Ishikawa (cell line): ENCODE data around the gene SGMS1.

Experiments used
- CEBPB ChIP-seq: IDR thresholded peaks from 2 replicates; pipeline ENCODE4 v1.6.1; 2012
- CREB1 ChIP-seq: IDR thresholded peaks from 2 replicates; pipeline ENCODE4 v1.6.1; 2012; ENCODE audit warnings: low read depth
- EGR1 ChIP-seq: IDR thresholded peaks from 2 replicates; pipeline ENCODE4 v1.6.1; 2012
- EP300 ChIP-seq: IDR thresholded peaks from 2 replicates; pipeline ENCODE4 v1.6.1; 2012; ENCODE audit warnings: borderline replicate concordance
- FOXM1 ChIP-seq: IDR thresholded peaks from 2 replicates; pipeline ENCODE4 v1.6.1; 2012; ENCODE audit warnings: low read depth, borderline replicate concordance
- NFIC ChIP-seq: IDR thresholded peaks from 2 replicates; pipeline ENCODE4 v1.6.1; 2012
- RAD21 ChIP-seq: IDR thresholded peaks from 2 replicates; pipeline ENCODE4 v1.6.1; 2012; ENCODE audit warnings: low read depth
- TAF1 ChIP-seq: IDR thresholded peaks from 2 replicates; pipeline ENCODE4 v1.6.1; 2012; ENCODE audit warnings: low read depth, mild to moderate bottlenecking
- TCF12 ChIP-seq: IDR thresholded peaks from 2 replicates; pipeline ENCODE4 v1.6.1; 2012; ENCODE audit warnings: low read depth
- TEAD4 ChIP-seq: IDR thresholded peaks from 2 replicates; pipeline ENCODE4 v1.6.1; 2012
- YY1 ChIP-seq: IDR thresholded peaks from 2 replicates; pipeline ENCODE4 v1.6.1; 2012; ENCODE audit warnings: low read depth
- ZBTB7A ChIP-seq: IDR thresholded peaks from 2 replicates; pipeline ENCODE4 v1.6.1; 2012; ENCODE audit warnings: low read depth
- TF ChIP-seq, protein P1 (sequence below): IDR thresholded peaks from 2 replicates; pipeline ENCODE4 v1.6.1; 2012
- TF ChIP-seq, protein P2 (sequence below): IDR thresholded peaks from 2 replicates; pipeline ENCODE4 v1.6.1; 2012
- TF ChIP-seq, protein P3 (sequence below): IDR thresholded peaks from 2 replicates; pipeline ENCODE4 v1.6.1; 2012; ENCODE audit warnings: low read depth, mild to moderate bottlenecking

Gene SGMS1

DNA sequence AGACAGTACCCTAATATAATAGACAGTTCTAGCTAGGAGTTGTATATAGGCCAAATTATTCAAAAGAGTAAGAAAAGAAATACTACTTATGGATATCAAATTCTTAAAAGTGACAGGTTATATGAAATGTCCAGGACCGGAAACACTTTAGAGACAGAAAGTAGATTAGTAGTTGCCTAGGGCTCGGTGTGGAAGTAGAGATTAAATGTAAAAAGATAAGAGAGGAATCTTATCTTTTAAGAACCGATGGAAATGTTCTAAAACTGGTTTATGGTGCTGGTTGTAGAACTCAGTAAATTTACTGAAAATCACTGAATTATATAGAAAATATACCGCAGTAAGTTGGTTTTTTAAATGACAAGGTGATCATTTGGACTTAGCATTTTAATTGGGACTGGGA is 224.9 kb downstream of the SGMS1 start:
- TF ChIP-seq EGR1: no peak
- no peak for TF ChIP-seq NFIC
- TF ChIP-seq, protein P1, sequence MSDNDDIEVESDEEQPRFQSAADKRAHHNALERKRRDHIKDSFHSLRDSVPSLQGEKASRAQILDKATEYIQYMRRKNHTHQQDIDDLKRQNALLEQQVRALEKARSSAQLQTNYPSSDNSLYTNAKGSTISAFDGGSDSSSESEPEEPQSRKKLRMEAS: no peak
- TF ChIP-seq TCF12: no peak
- TF ChIP-seq TEAD4: no peak
- TF ChIP-seq CEBPB: no peak
- TF ChIP-seq ZBTB7A: no peak
- TF ChIP-seq, protein P2, sequence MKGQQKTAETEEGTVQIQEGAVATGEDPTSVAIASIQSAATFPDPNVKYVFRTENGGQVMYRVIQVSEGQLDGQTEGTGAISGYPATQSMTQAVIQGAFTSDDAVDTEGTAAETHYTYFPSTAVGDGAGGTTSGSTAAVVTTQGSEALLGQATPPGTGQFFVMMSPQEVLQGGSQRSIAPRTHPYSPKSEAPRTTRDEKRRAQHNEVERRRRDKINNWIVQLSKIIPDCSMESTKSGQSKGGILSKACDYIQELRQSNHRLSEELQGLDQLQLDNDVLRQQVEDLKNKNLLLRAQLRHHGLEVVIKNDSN: no peak
- TF ChIP-seq EP300: no peak
- TF ChIP-seq RAD21: no peak
- no peak for TF ChIP-seq FOXM1
- no peak for TF ChIP-seq YY1

DNA sequence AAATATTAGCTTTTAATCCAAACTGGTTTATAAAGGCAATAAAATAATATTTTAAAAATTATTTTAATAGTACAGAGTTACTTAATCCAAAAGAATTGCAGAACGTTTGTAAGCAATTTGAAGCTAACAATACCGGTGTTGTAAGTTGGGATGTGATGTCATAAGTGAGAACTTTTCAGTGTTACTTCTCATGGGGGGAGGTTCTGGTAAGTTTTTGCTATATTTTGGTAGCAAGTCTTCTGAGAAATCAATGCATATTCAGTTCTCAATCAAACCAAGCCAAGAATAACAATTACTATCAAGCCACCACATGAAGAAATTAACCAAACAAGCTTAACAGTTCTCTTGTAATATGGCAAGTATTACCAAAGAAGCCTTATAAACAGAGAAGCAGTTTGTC is 225.4 kb downstream of the SGMS1 start:
- TF ChIP-seq FOXM1 (no peak), TEAD4 (no peak), CREB1 (no peak), EGR1 (no peak), YY1 (no peak), CEBPB (no peak), NFIC (no peak), ZBTB7A (no peak), TCF12 (no peak)
- TF ChIP-seq, protein P3, sequence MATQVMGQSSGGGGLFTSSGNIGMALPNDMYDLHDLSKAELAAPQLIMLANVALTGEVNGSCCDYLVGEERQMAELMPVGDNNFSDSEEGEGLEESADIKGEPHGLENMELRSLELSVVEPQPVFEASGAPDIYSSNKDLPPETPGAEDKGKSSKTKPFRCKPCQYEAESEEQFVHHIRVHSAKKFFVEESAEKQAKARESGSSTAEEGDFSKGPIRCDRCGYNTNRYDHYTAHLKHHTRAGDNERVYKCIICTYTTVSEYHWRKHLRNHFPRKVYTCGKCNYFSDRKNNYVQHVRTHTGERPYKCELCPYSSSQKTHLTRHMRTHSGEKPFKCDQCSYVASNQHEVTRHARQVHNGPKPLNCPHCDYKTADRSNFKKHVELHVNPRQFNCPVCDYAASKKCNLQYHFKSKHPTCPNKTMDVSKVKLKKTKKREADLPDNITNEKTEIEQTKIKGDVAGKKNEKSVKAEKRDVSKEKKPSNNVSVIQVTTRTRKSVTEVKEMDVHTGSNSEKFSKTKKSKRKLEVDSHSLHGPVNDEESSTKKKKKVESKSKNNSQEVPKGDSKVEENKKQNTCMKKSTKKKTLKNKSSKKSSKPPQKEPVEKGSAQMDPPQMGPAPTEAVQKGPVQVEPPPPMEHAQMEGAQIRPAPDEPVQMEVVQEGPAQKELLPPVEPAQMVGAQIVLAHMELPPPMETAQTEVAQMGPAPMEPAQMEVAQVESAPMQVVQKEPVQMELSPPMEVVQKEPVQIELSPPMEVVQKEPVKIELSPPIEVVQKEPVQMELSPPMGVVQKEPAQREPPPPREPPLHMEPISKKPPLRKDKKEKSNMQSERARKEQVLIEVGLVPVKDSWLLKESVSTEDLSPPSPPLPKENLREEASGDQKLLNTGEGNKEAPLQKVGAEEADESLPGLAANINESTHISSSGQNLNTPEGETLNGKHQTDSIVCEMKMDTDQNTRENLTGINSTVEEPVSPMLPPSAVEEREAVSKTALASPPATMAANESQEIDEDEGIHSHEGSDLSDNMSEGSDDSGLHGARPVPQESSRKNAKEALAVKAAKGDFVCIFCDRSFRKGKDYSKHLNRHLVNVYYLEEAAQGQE: no peak
- TF ChIP-seq, protein P1: no peak
- TF ChIP-seq, protein P2: no peak

DNA sequence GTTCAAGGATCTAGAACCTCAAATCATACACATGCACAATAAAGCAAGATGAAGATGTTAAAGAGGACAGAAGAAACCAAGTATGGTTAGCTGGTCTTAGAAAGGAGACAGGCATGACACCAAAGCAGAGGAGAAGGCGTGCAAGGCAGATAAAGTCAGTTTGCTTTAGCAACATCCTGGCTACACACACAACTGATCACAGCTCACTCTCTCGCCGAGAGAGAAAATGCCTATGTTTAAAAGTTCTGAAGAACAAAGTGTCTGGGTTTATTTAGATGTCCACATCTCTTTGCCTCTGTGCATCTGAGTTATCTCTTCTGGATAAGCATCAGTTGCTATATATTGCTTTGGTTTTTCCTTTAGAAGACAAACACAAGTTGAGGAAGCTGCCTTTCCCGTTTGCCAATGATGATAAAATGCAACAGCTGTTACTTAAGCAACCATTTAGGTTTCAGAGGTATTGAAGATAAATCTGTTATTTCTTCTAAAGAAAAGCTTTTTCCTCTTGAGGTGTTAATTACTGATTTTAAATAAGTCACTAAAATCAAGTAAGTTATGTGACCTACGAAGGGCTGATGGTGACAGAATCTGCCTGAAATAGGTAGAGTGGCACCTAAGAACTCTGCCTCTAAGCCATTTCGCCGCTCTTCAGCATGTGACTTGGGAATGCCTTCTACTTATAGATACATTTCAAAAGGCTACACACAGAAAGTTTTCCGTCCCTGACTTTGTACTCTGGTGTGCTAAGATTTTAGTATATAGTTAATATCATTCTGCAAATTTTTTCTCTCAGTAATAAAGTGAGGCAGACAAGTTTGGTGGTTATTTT is 226.2 kb downstream of the SGMS1 start:
- no peak for TF ChIP-seq EP300
- TF ChIP-seq CREB1: no peak
- TF ChIP-seq ZBTB7A: no peak
- TF ChIP-seq NFIC: no peak
- TF ChIP-seq, protein P1: no peak
- TF ChIP-seq RAD21: no peak

DNA sequence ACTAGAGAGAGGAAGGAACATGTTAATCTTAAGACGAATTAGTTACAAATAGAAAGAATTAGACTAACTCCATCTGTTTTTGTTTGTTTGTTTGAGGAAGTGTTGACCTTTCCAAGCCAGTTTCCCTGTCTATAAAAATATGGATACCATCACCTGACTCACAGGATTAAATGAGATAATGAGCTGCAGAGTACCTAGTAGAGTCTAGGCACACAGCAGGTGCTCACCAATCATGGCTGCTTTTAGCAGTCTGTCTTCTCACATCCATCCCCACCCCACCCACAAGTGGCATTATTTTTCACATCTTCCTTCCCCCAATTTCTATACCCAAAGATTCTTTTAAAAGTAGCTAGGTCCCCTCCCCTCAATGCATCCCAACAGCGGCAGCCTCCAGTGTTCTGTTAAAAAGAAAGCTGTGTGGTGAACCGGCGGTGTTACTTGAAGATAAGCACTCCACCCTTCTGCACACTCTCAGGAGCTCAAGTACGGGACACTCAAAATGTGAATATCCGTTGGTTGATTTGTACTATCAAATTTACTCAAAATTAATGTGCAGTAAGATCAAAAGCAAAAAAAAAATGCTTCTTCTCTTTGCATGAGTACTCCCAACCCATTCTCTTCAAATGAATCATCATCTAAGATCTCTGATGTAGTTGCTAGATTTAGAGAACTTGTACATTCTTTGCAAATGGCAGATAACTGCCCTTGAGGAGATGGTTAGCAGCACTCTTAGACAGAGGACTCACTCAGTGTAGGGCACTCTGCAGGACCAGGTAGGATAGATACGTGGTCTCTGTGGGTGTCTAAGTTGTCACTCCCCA is 227.1 kb downstream of the SGMS1 start:
- TF ChIP-seq RAD21 (no peak), CEBPB (no peak), ZBTB7A (no peak), FOXM1 (no peak), YY1 (no peak), TCF12 (no peak), EGR1 (no peak), CREB1 (no peak), TAF1 (no peak), NFIC (no peak), TEAD4 (no peak), EP300 (no peak)
- TF ChIP-seq, protein P1: no peak
- TF ChIP-seq, protein P3: no peak
- TF ChIP-seq, protein P2: no peak

DNA sequence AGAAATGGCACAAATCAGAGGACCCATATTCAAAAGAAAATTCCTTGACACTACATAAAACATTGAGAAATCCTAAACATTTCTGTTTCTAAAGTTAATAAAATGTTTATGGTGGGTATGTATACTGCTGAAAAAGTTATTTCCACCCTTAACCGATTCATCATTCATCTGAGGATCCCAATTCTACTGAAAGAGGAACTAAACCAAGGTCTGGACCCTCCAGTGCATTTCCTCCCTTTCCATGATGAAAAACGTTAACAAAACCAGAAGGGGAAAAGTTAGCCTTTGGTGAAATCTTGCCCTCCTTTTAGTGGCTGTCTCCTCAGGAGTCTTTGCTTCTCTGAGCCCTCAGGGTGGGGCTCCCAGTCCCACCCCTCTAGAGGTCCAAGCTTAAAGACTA is 227.9 kb downstream of the SGMS1 start:
- TF ChIP-seq TAF1: no peak
- TF ChIP-seq TCF12: no peak
- TF ChIP-seq, protein P3: no peak
- no peak for TF ChIP-seq RAD21
- TF ChIP-seq ZBTB7A: no peak
- TF ChIP-seq EGR1: no peak
- no peak for TF ChIP-seq NFIC
